ENCODE results near the gene PCP4.

Gene PCP4

DNA sequence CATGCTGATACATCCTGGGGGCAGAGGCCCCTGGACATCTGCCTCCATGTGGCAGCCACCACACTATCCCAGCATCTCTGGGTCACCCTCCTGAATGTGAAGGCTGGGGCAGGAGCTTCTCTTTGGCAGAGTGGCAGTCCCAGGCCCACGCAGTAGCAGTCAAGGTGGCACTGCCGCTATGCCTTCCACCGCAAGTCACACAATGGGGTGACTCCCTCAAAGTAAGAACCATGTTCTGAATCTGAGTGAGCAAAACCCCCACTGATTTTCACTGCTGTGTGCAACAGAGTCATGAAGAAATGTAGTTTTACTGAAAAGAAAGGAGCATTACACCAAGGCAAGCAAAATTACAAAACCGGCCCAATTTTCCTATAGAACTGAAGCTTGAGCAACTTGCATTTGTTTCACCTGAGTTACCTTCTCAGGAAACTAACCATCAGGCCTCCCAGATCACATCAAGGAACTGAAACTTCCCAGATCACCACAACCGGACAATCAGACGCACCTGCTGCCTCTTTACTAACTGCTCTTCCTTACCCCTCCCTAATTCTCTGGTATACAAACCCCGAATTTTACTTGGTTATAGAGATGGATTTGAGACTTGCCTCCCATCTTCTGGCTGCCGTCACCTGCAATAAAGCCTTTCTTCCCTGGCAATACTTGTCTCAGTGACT lies 102.6 kb downstream of the PCP4 start:
- Histone ChIP-seq H2AFZ (no peak overlapping the region), H3K9me3 (ENCODE audit: control insufficient read depth, low read length) (no peaks in the 10 kb centered on the region), H3K4me2 (ENCODE audit: low read length) (no peak overlapping the region), H3K9ac (no peak overlapping the region), H3K4me3 (ENCODE audit: low read depth, low read length) (no peak overlapping the region), H3K36me3 (ENCODE audit: control insufficient read depth, insufficient read depth, low read length) (no peaks in the 10 kb centered on the region), H3K4me1 (no peaks in the 10 kb centered on the region), H3K27ac (no peak overlapping the region), H3K79me2 (no peaks in the 10 kb centered on the region), H3K27me3 (ENCODE audit: control insufficient read depth, insufficient read depth, low read length) (no peaks in the 10 kb centered on the region)
- TF ChIP-seq, protein P1, sequence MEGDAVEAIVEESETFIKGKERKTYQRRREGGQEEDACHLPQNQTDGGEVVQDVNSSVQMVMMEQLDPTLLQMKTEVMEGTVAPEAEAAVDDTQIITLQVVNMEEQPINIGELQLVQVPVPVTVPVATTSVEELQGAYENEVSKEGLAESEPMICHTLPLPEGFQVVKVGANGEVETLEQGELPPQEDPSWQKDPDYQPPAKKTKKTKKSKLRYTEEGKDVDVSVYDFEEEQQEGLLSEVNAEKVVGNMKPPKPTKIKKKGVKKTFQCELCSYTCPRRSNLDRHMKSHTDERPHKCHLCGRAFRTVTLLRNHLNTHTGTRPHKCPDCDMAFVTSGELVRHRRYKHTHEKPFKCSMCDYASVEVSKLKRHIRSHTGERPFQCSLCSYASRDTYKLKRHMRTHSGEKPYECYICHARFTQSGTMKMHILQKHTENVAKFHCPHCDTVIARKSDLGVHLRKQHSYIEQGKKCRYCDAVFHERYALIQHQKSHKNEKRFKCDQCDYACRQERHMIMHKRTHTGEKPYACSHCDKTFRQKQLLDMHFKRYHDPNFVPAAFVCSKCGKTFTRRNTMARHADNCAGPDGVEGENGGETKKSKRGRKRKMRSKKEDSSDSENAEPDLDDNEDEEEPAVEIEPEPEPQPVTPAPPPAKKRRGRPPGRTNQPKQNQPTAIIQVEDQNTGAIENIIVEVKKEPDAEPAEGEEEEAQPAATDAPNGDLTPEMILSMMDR (IDR thresholded peaks at IDR 0.05), result no peak

DNA sequence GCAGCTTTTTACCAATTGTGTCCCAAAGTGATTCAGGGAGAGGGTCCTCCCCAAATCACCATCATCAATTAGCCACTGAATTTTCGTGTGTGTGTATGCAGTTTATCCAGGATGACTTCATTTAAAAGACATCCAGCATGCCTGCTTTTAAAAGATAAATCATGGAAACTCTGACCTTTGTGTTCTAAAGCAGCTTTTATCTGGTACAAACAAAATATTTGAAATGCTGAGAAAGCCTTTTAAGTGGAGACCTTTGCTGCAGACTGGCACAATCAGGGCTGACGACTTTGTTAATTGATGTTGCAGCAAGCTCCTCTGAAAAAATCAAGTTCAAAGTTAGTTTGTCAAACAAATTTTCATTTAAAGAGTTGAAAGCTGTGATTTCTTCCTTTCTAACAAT lies 104.7 kb downstream of the PCP4 start:
- no peaks in the 10 kb centered on the region for H3K27me3 ChIP-seq (ENCODE audit: control insufficient read depth, insufficient read depth, low read length)
- H3K4me1 ChIP-seq, result no peaks in the 10 kb centered on the region
- no peaks in the 10 kb centered on the region for H3K79me2 ChIP-seq
- no peak overlapping the region for H2AFZ ChIP-seq
- H3K36me3 ChIP-seq (ENCODE audit: control insufficient read depth, insufficient read depth, low read length), result no peaks in the 10 kb centered on the region
- TF ChIP-seq, protein P1 (IDR thresholded peaks at IDR 0.05), result no peak
- H3K4me2 ChIP-seq (ENCODE audit: low read length), result no peak overlapping the region
- H3K4me3 ChIP-seq (ENCODE audit: low read depth, low read length), result no peak overlapping the region
- H3K9me3 ChIP-seq (ENCODE audit: control insufficient read depth, low read length), result no peaks in the 10 kb centered on the region
- no peak overlapping the region for H3K9ac ChIP-seq
- H3K27ac ChIP-seq, result no peak overlapping the region

DNA sequence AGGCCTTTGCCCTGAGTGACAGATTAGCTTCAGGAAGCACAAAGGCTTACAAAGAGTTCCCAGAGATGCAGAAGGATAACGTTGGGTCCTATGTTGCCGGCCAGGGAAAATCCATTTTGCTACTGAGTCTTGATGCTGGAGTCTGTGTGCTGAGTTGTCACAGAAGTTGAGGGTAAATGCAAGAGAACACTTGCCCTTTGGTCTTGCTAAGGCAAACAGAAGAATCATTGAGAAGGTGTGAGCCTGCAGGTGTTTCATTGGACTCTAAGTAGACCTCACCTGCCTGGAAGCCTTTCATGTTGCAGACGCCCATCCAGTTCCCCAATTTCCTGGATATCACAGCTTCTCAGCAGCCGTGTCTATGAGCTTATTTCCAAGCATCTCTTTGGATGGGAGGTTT lies 105.2 kb downstream of the PCP4 start:
- Histone ChIP-seq H3K27me3 (ENCODE audit: control insufficient read depth, insufficient read depth, low read length) (no peaks in the 10 kb centered on the region), H3K36me3 (ENCODE audit: control insufficient read depth, insufficient read depth, low read length) (no peaks in the 10 kb centered on the region), H3K27ac (no peak overlapping the region), H3K4me3 (ENCODE audit: low read depth, low read length) (no peak overlapping the region), H3K79me2 (no peaks in the 10 kb centered on the region), H3K9me3 (ENCODE audit: control insufficient read depth, low read length) (no peaks in the 10 kb centered on the region), H2AFZ (no peak overlapping the region), H3K9ac (no peak overlapping the region), H3K4me1 (no peaks in the 10 kb centered on the region), H3K4me2 (ENCODE audit: low read length) (no peak overlapping the region)
- TF ChIP-seq, protein P1 (IDR thresholded peaks at IDR 0.05), result no peak

DNA sequence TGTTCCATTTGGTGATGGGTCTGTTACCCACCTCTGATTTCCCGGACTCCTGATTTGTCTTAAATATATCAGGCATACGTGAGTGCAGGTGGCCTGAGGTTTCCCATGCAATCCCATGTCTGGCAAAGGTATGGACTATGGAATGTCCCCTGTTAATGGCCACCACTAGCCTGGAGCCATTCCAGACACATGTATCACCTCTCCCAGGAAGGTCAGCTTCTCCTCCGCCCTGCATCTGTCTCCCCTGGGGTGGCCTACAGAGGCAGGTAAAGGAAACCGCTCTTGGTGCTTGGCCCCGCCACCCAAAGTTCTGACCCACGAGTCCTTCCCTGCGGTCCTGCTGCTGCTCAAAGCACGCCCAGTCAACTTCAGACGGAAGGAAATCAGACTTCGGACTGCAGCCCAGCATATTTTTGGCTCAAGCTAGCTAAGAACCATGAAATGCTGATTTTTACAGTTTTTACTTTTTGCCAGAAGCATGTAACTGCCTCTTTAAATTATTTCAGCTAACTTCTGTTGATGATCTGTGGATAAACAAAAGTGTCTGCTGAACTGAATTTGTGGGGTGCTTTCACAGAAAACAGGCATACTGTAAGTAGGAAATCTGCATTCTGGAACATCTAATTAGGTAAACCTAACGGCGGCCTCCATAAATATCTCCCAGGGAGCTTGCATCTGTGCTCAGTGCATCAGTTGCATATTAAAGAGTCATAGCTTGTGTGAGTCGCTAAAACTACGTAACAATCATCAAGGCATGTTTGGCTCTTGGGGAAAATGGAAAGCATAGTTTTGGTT lies 105.9 kb downstream of the PCP4 start:
- H3K36me3 ChIP-seq (ENCODE audit: control insufficient read depth, insufficient read depth, low read length), result no peaks in the 10 kb centered on the region
- H3K4me3 ChIP-seq (ENCODE audit: low read depth, low read length), result no peak overlapping the region
- H3K4me1 ChIP-seq, result no peaks in the 10 kb centered on the region
- TF ChIP-seq, protein P1 (IDR thresholded peaks at IDR 0.05), result no peak
- H3K27ac ChIP-seq, result no peak overlapping the region
- H3K9ac ChIP-seq, result no peak overlapping the region
- no peaks in the 10 kb centered on the region for H3K79me2 ChIP-seq
- no peaks in the 10 kb centered on the region for H3K9me3 ChIP-seq (ENCODE audit: control insufficient read depth, low read length)
- H2AFZ ChIP-seq, result no peak overlapping the region
- H3K27me3 ChIP-seq (ENCODE audit: control insufficient read depth, insufficient read depth, low read length), result no peaks in the 10 kb centered on the region
- H3K4me2 ChIP-seq (ENCODE audit: low read length), result no peak overlapping the region
